Left colon (tissue), 2 donors: ENCODE results near the gene PRAMEF26. TPM values are rescaled to one million over a fixed set of nuclear protein-coding genes. Genes with fewer than 3 reads are reported as not detected.
"Not testable (repeated sequence)": the region's sequence is repeated elsewhere in the genome, so short reads cannot be mapped to it uniquely, and the experiment has no call there.

ENCODE experiments used
- ATAC-seq: fragments of 200-7000 bp; cut with Tn5 transposase; one replicate; pipeline ENCODE4 v1.9.1; 2020; ENCODE audit warnings: mild to moderate bottlenecking, moderate library complexity
- DNase-seq, 2 donors: peaks; one replicate each; pipeline ENCODE4 v3.0.0-alpha.2; 2020
- intact Hi-C, 2 donors: fragments of 100-400 bp; cut with DNase I in 1 of 2; cut with micrococcal nuclease in 1 of 2; formaldehyde crosslinking; loops; one replicate each; pipeline versions ENCODE4 v1.11.2 to v1.14.0; 2022; cut with DNase I, micrococcal nuclease
- long read RNA-seq: library from polyadenylated mRNA; unstranded; transcript quantifications from one replicate; pipeline ENCODE4 v2.0.0, GENCODE V29; 2021
- total RNA-seq, 2 donors: library from RNA; stranded (reverse); fragmentation: NEBNext Ultra II Directional; extraction: Animal tissue kit (Norgen Biotek cat#: 25700); gene quantifications; one replicate each; pipeline ENCODE4 v1.2.1, GENCODE V29; 2021
- donor health status: DM: no; HTN: no; CAD: no.
- donor health status: DM: yes; HTN: yes; CAD: no.

PRAMEF26 gene
- not detected for total RNA-seq
- long read RNA-seq: 0 reads

GRCh38 chr1:13155909-13156308 is at the start of gene PRAMEF26:
Gene PRAMEF26 (minus strand): TSS chr1:13156009. CDS start chr1:13153095, 2,914 bp downstream.
- intact Hi-C loops, ATAC-seq: not testable (repeated sequence)

GRCh38 chr1:13201309-13201708 is 45.5 kb upstream of the PRAMEF26 start, which contains the start of gene PRAMEF13:
Gene PRAMEF13 (minus strand): TSS chr1:13201409. CDS start chr1:13199589, 1,820 bp downstream.
- intact Hi-C loops, DNase-seq, ATAC-seq: not testable (repeated sequence)

More at GRCh38 chr1:13155909-13156308, at the start of gene PRAMEF26:
- DNase-seq: not testable (repeated sequence)

GRCh38 chr1:13171548-13171947 is 15.7 kb upstream of the PRAMEF26 start, which contains the start of gene PRAMEF9:
Gene PRAMEF9 (plus strand): TSS chr1:13171848. CDS start chr1:13175281, 3,433 bp downstream.
- ATAC-seq, intact Hi-C loops, DNase-seq: not testable (repeated sequence)

- intact Hi-C loops, DNase-seq, ATAC-seq: not testable (repeated sequence)
Measured at GRCh38 chr1:13165531-13165930, 9.7 kb upstream of the PRAMEF26 start, which contains the start of gene HNRNPCL4. Gene HNRNPCL4 (minus strand): TSS chr1:13165631. CDS start chr1:13165467, 164 bp downstream.

GRCh38 chr1:13116754-13117153 is 39.1 kb downstream of the PRAMEF26 start, which contains the start of gene HNRNPCL2:
Gene HNRNPCL2 (minus strand): TSS chr1:13116854. CDS start chr1:13116400, 454 bp downstream.
- DNase-seq, ATAC-seq, intact Hi-C loops: not testable (repeated sequence)

Other genes starting within 250 kb of the PRAMEF26 start
- gene PRAMEF7, start 239.4 kb downstream of the PRAMEF26 start, total RNA-seq: not detected
- not detected for gene PRAMEF6, start 208.4 kb downstream of the PRAMEF26 start, total RNA-seq
- not detected for gene PRAMEF27, start 99.4 kb downstream of the PRAMEF26 start, total RNA-seq
- gene HNRNPCL3, start 95.2 kb downstream of the PRAMEF26 start, total RNA-seq: not detected
- not detected for gene PRAMEF25, start 85.2 kb downstream of the PRAMEF26 start, total RNA-seq
- gene HNRNPCL2, start 39.2 kb downstream of the PRAMEF26 start, total RNA-seq: not detected
- not detected for gene HNRNPCL4, start 9.6 kb upstream of the PRAMEF26 start, total RNA-seq
- gene PRAMEF9, start 15.8 kb upstream of the PRAMEF26 start, total RNA-seq: not detected
- not detected for gene PRAMEF13, start 45.4 kb upstream of the PRAMEF26 start, total RNA-seq
- gene PRAMEF18, start 70.1 kb upstream of the PRAMEF26 start, total RNA-seq: not detected
- gene PRAMEF5, start 98.2 kb upstream of the PRAMEF26 start, total RNA-seq: not detected
- not detected for gene PRAMEF8, start 129.1 kb upstream of the PRAMEF26 start, total RNA-seq
- gene PRAMEF33, start 147.5 kb upstream of the PRAMEF26 start, total RNA-seq: not detected
- not detected for gene PRAMEF15, start 159.6 kb upstream of the PRAMEF26 start, total RNA-seq
- not detected for gene PRAMEF14, start 191.1 kb upstream of the PRAMEF26 start, total RNA-seq
- not detected for gene PRAMEF19, start 215.9 kb upstream of the PRAMEF26 start, total RNA-seq
- gene PRAMEF17, start 233.6 kb upstream of the PRAMEF26 start, total RNA-seq: not detected